ENCODE data around the gene TMEM52.
A peak's percentile ranks its signal among the peaks of the same experiment; 100 is the strongest.

TMEM52 gene

DNA sequence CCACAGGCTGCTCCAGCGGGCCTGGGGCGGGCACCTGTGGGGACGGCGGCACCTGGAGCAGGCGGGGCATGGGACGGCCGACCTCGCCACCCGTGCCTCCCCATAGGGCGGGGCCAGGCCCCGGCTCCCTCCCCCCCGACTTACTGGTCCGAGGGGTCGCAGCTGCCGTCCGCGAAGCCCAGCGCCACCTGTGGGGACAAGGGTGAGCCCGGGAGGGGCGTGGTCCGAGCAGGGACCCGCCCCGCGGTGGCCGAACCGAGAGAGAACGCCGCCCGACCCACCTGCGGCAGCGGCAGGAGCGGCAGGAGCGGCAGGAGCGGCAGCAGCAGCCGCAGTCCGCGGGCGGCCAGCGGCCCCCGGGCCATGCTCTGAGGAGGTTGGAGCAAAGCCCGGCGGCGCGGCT lies at the start of gene TMEM52:
TSS of gene TMEM52 (minus strand) at position 379 of the 403 bp plus-strand sequence. CDS start at position 365, 14 bp downstream.
- no peak for FAIRE-seq
- DNase-seq (ENCODE audit: low spot score), result no peak

GRCh38 chr1:1967879-1968278 lies 48.8 kb upstream of the TMEM52 start:
- FAIRE-seq, result no peak
- no peak for DNase-seq (ENCODE audit: low spot score)

GRCh38 chr1:1967151-1967550 lies 48.1 kb upstream of the TMEM52 start:
- no peak for DNase-seq (ENCODE audit: low spot score)
- FAIRE-seq, result no peak

DNA sequence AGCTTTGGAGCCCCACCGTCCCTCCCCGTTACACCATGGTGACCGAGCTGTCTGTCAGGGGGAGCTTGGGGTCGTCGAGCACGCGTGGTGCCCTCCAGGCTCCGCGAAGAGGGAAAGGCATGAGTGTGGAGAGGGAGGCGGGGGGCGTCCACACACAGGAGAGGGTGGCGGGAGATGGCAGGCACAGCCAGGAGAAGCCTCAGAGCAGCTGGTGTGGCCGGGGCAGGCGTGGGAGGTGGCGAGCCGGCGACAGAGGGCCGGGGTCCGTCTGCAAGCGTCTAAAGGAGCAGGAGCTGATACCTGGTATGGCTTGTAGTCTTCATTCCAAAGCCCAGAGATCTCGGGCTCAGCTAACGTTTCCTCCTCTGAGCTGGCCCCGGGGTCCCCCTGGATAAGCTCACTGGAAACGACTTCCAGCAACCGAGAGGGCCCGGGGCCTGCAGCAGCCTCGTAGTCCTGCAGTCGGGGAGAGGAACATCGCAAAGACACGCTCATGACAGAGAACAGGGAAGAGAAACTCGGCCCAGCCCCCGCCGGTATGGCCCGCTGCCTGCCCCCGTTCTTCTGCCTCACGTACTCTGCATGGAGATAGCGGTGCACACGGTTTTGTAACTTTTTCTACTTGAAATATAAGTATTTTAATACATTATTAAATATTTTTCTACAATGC lies 47.1 kb upstream of the TMEM52 start:
- FAIRE-seq (no peak), DNase-seq (ENCODE audit: low spot score) (no peak)

DNA sequence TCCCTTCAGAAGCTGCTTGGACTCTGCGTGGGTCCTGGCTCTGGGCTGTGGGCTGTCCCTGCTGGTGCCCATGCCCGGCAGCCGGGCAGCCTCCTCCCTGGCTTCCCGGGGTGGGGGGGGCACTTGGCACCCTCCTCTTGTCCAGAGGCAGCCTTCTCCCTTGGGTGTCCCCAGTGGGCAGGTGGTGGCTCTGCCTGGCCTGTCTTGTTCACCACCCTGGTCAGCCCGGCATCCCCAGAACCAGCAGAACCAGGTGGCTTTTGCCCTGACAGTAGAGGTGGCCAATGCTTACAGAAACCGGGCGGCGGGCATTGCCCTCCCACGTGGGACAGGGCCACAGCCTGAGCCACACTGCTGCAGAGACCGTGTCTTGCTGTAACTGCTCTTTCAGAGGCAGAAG lies 46.5 kb upstream of the TMEM52 start:
- DNase-seq (ENCODE audit: low spot score), result no peak
- no peak for FAIRE-seq

GRCh38 chr1:1964811-1965210 lies 45.7 kb upstream of the TMEM52 start:
- FAIRE-seq (no peak), DNase-seq (ENCODE audit: low spot score) (no peak)

GRCh38 chr1:1963570-1963969 lies 44.5 kb upstream of the TMEM52 start:
- DNase-seq (ENCODE audit: low spot score) (no peak), FAIRE-seq (no peak)

GRCh38 chr1:1962752-1963151 lies 43.7 kb upstream of the TMEM52 start:
- no peak for FAIRE-seq

GRCh38 chr1:1960480-1961196 lies 41.6 kb upstream of the TMEM52 start:
- FAIRE-seq (no peak), DNase-seq (ENCODE audit: low spot score) (no peak)

More at GRCh38 chr1:1962752-1963151, 43.7 kb upstream of the TMEM52 start:
- DNase-seq (ENCODE audit: low spot score), result no peak

DNA sequence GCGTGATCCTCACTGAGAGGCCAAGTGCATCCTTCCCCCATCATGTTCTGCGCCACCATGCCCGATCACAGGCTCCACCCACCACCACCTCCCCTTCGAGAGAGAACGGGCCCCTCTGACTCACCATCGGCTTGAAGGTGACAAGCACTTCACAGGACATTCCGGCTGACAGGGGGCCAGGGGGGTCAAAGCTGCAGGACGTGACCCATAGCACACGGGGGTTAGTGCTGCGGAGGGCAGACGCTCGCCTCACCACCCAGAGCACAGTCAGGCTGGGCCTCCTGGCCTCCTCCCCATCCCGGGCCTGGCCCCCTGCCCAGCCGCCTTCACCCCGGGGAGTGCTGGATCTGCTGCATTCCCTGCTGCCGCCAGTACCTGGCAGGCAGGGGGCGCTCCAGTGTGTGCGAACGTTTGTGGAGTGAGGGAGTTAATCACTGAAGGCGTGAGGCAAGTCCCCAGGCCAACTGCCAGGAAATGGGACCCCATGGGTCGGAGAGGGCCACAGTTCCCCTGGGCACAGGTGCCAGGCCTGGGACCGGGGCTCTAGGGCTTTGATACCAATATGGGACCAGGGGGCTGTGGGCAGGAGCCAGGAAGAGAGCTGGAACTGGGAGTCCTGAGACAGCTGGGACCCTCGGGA lies 40.9 kb upstream of the TMEM52 start:
- DNase-seq (ENCODE audit: low spot score) (peak; percentile 57), FAIRE-seq (no peak)

- FAIRE-seq (no peak), DNase-seq (ENCODE audit: low spot score) (no peak)
These were observed 40.4 kb upstream of the TMEM52 start for GRCh38 chr1:1959459-1959839.

GRCh38 chr1:1958071-1958541 lies 39.0 kb upstream of the TMEM52 start:
- DNase-seq (ENCODE audit: low spot score) (no peak), FAIRE-seq (no peak)

DNA sequence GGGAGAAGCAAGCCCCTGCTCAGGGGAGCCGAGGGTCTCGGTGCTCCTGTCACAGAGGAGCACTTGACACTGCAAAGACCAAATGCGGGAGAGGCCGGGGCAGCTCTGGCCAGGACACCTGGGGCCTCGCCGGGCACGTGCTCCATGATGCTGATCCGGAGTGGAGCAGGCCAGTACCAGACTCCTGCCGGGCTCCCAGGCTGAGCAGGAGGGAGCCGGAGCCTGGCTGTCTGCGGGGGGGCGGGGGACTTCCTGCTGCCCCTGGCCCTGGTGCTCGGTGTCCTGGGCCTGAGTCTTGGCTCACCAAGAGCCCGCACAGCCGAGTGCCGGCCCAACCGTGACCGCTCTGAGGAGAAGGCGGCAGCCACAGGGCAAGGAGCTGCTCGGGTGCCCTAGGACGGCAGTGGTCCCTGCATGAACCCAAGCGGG lies 38.5 kb upstream of the TMEM52 start:
- no peak for DNase-seq (ENCODE audit: low spot score)
- no peak for FAIRE-seq

GRCh38 chr1:1956586-1957532 lies 37.8 kb upstream of the TMEM52 start:
- FAIRE-seq (no peak), DNase-seq (ENCODE audit: low spot score) (no peak)

DNA sequence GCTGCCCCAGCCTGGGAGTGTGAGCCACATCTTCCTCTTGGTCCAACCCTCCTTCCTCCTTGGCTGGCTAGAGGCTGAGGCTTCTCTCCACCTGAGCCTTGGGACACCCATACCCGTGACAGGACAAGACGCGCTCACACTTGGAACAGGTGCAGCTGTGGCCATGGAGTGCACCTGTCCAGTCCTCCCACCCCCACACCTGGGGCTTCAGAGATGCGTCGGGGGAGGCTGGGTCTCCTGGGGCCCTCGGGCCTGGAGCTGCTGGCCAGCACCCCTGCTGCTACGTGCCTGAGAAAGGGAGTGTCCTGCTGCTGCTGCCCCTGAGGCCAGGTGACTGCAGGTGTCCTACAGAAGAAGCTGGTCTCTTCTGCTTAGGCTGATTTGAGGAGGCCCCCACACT lies 37.0 kb upstream of the TMEM52 start:
- DNase-seq (ENCODE audit: low spot score) (no peak), FAIRE-seq (no peak)

- FAIRE-seq, result no peak
- DNase-seq (ENCODE audit: low spot score), result no peak
These were observed 36.6 kb upstream of the TMEM52 start for GRCh38 chr1:1955621-1956094.

DNA sequence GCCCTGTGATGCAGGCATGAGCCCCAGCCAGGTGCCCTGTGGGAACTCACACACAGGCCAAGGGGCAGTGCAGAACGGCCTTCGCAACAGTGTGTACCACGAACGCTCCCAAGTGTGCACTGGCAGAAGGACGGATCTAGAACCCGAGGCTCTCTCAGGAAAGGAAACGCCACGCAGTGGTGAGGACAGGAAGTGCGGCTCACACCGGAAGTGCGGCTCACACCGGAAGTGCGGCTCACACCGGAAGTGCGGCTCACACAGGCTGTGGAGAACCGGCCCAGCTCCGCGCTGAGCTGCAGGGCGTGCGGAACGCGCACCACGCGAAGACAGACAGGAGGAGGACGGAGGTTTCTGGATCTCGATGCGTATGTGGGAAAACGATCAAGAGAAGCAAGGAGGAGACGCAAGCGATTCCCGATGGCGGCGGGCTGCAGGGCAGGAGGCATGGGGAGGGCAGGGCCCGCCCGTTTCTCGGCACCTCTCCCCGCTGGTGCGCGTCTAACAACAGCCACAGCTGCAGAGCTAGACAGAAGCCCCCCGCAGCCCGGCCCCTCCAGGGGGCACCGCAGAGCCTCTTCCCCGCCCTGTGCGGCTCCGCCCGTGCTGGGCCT lies 35.9 kb upstream of the TMEM52 start:
- no peak for FAIRE-seq
- no peak for DNase-seq (ENCODE audit: low spot score)

GRCh38 chr1:1954015-1954414 lies 34.9 kb upstream of the TMEM52 start:
- DNase-seq (ENCODE audit: low spot score), result no peak
- no peak for FAIRE-seq

- DNase-seq (ENCODE audit: low spot score) (no peak), FAIRE-seq (no peak)
These were observed 31.9 kb upstream of the TMEM52 start for GRCh38 chr1:1950940-1951339.

DNA sequence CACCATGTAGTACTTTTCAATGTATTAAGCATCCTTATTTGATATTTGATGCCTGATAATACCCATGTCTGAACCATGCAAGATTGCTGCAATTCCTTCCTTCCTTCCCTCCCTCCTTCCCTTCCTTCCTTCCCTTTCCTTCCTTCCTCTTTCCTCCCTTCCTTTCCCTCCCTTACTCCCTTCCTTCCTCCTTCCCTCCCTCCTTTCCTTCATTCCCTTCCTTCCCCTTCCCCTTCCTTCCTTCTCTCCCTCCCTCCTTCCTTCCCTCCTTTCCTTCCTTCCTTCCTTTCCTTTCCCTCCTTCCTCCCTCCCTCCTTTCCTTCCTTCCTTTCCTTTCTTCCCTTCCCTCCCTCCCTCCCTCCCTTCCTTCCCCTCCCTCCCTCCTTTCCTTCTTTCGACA lies 29.7 kb upstream of the TMEM52 start:
- DNase-seq (ENCODE audit: low spot score) (no peak), FAIRE-seq (no peak)

DNA sequence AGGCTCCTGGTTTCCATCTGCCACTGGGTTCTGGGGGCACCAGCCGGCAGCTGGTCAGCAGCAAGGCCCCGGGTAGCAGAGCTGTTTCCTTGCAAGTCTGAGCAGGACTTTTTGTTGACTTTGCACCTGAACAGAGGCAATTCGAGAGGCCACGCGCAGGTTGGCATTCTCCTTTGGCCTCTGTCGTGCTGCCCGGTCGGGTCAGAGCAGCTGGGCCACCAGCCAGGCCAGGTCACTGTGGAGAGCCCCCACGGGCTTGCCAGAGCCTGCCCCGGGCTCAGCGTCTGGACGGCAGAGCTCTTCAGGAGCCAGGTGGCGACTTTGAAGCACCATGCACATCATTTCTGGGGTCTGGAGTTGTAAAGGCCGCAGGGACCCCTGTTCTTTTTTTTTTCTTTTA lies 28.4 kb upstream of the TMEM52 start:
- no peak for DNase-seq (ENCODE audit: low spot score)
- no peak for FAIRE-seq

All from RCC 7860 (cell line).